Right cardiac atrium (tissue), 5 donors: ENCODE measurements around the gene COL7A1. TPM values are rescaled to one million over a fixed set of nuclear protein-coding genes. Genes with fewer than 3 reads are reported as not detected.

Experiments
- ATAC-seq, 2 donors: fragments of 200-7000 bp; cut with Tn5 transposase; one replicate each; pipeline versions ENCODE4 v1.8.0 to v1.9.1; 2020; ENCODE audit warnings: moderate library complexity in 2 of 2, mild to moderate bottlenecking in 1 of 2
- DNase-seq, 3 donors: peaks; one replicate each; pipeline ENCODE4 v3.0.0-alpha.2; 2020
- H3K27ac ChIP-seq: one replicate; pipeline ENCODE4 v1.5.1; 2013; ENCODE audit warnings: mild to moderate bottlenecking, low read length, control low read depth, moderate library complexity
- H3K27me3 ChIP-seq: one replicate; pipeline ENCODE4 v1.6.1; 2013; ENCODE audit not compliant: control insufficient read depth, insufficient read depth
- H3K4me1 ChIP-seq: one replicate; pipeline ENCODE4 v1.6.1; 2013; ENCODE audit warnings: low read length; ENCODE audit not compliant: control insufficient read depth, insufficient read depth
- H3K4me3 ChIP-seq: one replicate; pipeline ENCODE4 v1.5.1; 2013; ENCODE audit warnings: low read length, control low read depth
- H3K9me3 ChIP-seq: one replicate; pipeline ENCODE4 v1.6.1; 2013; ENCODE audit warnings: low read length; ENCODE audit not compliant: control insufficient read depth
- WGBS: extraction: QIAGEN DNeasy Blood & Tissue Kit; methylation state at CpG from one replicate; pipeline ENCODE4 v1.1.7; 2013; 5-methylcytosine and 5-hydroxymethylcytosine counted together
- intact Hi-C, 4 donors: fragments of 100-400 bp; cut with DNase I; formaldehyde crosslinking; loops; one replicate each; pipeline versions ENCODE4 v1.11.0 to v1.14.0; 2022 to 2023
- polyA plus RNA-seq: library from polyadenylated mRNA; stranded (reverse); fragments of 200-250 nt; gene quantifications from one replicate; pipeline ENCODE4 v1.2.3, GENCODE V29; 2013
- total RNA-seq, 4 donors: library from RNA; stranded (reverse); fragmentation: NEBNext Ultra II Directional; extraction: Animal tissue kit (Norgen Biotek cat#: 25700); gene quantifications; one replicate each; pipeline ENCODE4 v1.2.1, GENCODE V29; 2021
- donor health status: healthy with polysubstance abuse.
- donor health status: DM: no; HTN: yes; CAD: no.
- donor health status: DM: no; HTN: no; CAD: no.
- donor health status: DM: no; HTN: yes; CAD: no; lungs with severe emphysema.
- donor health status: DM: yes; HTN: yes; CAD: no.

Gene COL7A1
- total and polyA plus RNA-seq, 5 donors: 4.8 to 20.4 (median 9.0) TPM

DNA sequence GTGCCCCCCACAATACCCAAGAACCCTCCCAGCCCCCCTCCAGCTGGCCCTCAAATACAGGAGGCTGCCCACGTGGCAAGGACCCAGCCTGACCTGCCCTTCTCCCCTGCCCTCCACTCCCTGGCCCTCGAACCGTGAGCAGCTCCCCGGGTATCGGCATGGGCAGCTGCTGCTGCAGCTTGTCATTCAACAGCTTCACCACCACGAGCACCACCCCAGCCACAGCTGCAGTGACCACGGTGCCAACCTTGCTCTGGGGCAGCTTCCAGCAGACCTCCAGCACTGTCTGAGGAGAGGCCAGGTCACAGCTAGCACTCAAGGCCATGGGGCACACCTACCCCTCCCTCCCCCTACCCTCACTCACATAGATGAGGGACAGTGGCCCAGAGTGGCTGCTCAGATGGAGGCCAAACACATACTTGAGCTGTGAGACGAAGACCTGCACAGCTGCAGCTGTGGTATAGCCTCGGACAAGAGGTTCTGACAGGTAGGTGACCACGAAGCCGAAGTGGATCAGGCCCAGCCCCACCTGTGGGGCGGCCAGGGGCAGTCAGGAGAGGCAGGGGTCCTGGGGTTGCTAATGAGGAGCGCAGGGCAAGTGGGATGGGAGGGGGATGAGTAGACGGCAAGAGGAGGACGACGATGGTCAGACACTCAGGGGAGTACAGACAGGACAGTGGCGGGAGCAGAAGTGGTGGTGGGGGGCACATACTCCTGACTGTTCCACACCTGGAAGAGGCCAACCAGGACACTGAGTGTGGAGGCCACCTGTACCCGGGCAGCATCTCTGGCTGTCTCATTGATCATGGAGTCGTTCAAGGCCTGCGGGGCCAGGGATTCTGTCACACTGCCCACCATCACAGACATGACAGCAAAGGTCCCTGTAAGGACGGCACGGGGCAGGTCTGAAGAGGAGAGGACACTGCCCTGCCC is 36.7 kb upstream of the COL7A1 start:
- DNase-seq (no peak), ATAC-seq (no peak)
- 89% methylated on average over 22 of the region's 22 CpGs for WGBS
- intact Hi-C loops: no loop called here
- H3K9me3 ChIP-seq: no peaks in the 10 kb centered on the region
- no peaks in the 10 kb centered on the region for H3K4me1 ChIP-seq
- H3K27ac ChIP-seq: no peak overlapping the region
- H3K4me3 ChIP-seq: no peak overlapping the region
- H3K27me3 ChIP-seq: no peaks in the 10 kb centered on the region

DNA sequence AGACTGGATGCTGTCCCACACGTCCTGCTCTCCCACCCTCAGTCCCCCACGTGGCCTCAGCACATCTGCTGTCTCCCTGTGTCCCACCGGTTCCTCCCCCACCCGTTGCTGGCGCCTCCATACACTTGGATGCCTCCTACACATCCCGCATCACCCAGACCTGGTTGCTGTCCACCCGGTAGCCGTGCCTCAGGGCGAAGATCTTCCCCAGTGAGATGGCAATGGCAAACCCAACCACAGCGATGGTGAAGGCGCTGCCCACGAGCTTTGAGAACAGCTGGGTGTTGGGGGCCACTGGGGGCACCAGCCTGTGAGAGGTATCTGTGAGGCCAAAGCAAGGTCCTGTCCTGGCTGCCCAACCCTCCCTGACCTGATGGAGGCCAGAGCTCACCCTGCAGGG is 35.7 kb upstream of the COL7A1 start:
- no peaks in the 10 kb centered on the region for H3K9me3 ChIP-seq
- ATAC-seq (no peak), DNase-seq (no peak)
- H3K27me3 ChIP-seq: no peaks in the 10 kb centered on the region
- 85% methylated on average over 12 of the region's 12 CpGs for WGBS
- no peaks in the 10 kb centered on the region for H3K4me1 ChIP-seq
- H3K4me3 ChIP-seq: no peak overlapping the region
- H3K27ac ChIP-seq: no peak overlapping the region
- intact Hi-C loops: no loop called here

DNA sequence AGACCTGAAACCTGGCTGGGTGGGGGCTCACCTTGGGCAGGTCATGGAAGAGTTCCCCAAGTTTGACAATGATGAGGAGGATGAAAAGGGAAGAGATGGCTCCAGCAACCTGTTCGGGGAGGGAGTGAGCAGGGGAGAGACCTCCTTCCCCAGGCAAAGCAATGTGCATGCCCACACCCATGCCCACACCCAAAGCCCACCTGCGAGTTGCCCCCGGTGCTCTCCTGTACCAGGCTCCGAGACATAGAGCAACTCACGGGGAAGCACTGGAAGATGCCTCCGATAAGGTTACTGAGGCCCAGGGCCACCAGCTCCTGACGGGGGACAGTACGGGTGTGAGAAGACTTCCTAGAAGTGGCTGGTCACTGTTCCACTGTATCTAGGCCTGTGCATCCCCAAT is 35.3 kb upstream of the COL7A1 start:
- no peaks in the 10 kb centered on the region for H3K4me1 ChIP-seq

DNA sequence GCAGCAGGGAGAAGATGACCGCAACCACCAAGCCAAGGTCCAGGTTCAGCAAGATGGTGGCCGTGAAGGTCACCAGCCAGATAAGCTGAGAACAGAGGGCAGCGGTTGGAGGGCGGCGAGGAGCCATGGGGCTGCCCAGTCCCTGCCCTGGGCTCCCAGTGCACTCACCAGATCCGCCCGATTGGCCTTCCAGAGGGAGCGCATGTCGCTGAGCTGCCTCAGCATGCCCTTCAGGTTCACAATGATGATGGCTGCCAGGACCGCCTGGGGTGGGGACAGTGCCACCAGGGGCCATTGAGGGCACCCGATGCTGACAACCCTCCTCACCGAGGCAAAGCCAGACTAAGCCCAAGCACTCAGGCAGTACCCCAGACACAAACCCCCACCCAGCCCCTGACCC is 34.8 kb upstream of the COL7A1 start:
- DNase-seq: no peak
- intact Hi-C loops: no loop called here
- 97% methylated on average over 12 of the region's 12 CpGs for whole genome bisulfite sequencing

More for the DNA sequence above, 35.3 kb upstream of the COL7A1 start:
- no peak overlapping the region for H3K27ac ChIP-seq
- WGBS: 94% methylated on average over 8 of the region's 8 CpGs
- H3K4me3 ChIP-seq: no peak overlapping the region
- H3K27me3 ChIP-seq: no peaks in the 10 kb centered on the region
- ATAC-seq (no peak), DNase-seq (no peak)
- intact Hi-C loops: no loop called here
- H3K9me3 ChIP-seq: no peaks in the 10 kb centered on the region

DNA sequence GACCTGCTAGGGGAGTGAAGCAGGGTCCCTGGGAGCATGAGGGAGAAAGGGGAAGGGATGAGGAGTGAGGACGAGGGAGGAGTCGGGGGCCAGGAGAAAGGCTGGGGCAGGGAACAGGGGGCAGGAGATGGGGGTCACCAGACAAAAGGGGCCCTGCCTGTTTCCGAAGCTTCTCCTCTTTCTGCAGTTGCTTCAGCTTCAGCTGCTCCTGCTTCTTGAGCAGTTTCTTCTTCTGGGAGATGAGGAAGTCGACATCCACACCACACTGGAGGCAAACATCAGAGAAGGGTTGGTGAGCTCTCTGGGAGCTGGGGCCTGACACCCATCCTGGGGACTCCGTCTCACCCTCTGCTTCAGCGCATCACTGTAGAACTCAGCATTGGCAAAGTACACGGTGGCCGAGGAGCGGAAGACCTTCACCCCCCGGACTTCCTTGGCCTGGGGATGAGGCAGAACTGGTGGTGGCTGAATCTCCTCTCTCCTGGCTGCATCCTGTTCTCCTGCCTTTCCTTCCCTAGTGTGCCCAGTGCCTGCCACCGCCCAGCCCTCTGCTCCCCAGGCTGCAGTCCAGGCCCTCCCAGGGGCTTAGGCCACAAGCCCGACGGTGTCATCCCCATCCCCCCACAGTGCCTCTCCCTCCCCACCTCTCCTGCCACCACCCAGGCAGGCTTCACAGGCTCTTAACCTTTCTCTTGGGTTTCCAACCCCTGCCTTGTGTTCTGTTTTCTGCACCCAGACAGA is 33.3 kb upstream of the COL7A1 start:
- no peak for ATAC-seq
- no peaks in the 10 kb centered on the region for H3K9me3 ChIP-seq
- no peaks in the 10 kb centered on the region for H3K4me1 ChIP-seq
- DNase-seq: no peak
- H3K27me3 ChIP-seq: no peaks in the 10 kb centered on the region
- intact Hi-C loops: no loop called here
- WGBS: 83% methylated on average over 13 of the region's 13 CpGs
- no peak overlapping the region for H3K4me3 ChIP-seq
- no peak overlapping the region for H3K27ac ChIP-seq

More for the DNA sequence above, 34.8 kb upstream of the COL7A1 start:
- H3K27me3 ChIP-seq: no peaks in the 10 kb centered on the region
- H3K4me3 ChIP-seq: no peak overlapping the region
- no peaks in the 10 kb centered on the region for H3K4me1 ChIP-seq
- ATAC-seq: no peak
- H3K27ac ChIP-seq: no peak overlapping the region
- no peaks in the 10 kb centered on the region for H3K9me3 ChIP-seq

DNA sequence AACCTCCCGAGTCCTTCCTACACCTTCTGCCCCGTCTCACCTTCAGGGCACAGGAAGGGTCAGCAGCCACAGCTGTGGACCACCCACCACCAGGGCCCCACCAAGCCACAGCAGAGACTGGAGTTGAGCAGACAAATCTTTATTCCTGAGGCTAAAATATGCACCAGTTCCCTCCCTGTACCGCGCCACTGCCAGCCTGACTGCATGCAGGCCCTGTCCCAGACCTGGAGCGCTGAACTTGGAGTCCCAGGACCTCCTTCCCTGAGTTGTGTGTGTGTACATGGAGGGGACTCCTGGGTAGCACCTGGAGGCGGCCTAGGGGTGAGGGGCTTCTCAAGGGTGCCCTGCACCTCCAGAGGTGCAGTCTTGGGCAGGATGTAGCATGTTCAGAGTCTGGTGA is 30.5 kb upstream of the COL7A1 start:
- 90% methylated on average over 6 of the region's 6 CpGs for WGBS
- peak in 1 of 3 donors; percentile 32 for DNase-seq

DNA sequence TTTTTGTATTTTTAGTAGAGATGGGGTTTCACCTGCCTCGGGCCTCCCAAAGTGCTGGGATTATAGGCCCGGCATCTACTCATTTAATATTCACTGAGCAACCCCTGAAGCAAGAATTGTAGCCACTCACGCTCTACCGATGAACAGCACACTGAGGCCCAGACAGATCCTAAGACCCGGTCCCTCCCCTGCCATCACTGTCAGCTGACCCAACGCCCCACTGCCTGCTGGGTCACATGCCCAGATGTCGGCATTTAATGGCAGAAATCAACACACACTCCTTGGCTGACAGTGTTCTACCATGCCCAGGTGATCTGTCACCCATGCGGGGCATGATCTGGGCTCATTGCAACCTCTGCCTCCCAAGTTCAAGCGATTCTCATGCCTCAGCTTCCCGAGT is 29.6 kb upstream of the COL7A1 start:
- Histone ChIP-seq H3K9me3 (no peaks in the 10 kb centered on the region), H3K27ac (no peak overlapping the region), H3K27me3 (no peaks in the 10 kb centered on the region), H3K4me3 (no peak overlapping the region), H3K4me1 (no peaks in the 10 kb centered on the region)
- WGBS: 91% methylated on average over 10 of the region's 10 CpGs
- intact Hi-C loops: no loop called here
- ATAC-seq (no peak), DNase-seq (peak in 1 of 3 donors; percentile 11)

More for the DNA sequence above, 30.5 kb upstream of the COL7A1 start:
- H3K9me3 ChIP-seq: no peaks in the 10 kb centered on the region
- H3K27ac ChIP-seq: no peak overlapping the region
- no peak for ATAC-seq
- intact Hi-C loops: no loop called here
- H3K27me3 ChIP-seq: no peaks in the 10 kb centered on the region
- no peak overlapping the region for H3K4me3 ChIP-seq
- no peaks in the 10 kb centered on the region for H3K4me1 ChIP-seq

DNA sequence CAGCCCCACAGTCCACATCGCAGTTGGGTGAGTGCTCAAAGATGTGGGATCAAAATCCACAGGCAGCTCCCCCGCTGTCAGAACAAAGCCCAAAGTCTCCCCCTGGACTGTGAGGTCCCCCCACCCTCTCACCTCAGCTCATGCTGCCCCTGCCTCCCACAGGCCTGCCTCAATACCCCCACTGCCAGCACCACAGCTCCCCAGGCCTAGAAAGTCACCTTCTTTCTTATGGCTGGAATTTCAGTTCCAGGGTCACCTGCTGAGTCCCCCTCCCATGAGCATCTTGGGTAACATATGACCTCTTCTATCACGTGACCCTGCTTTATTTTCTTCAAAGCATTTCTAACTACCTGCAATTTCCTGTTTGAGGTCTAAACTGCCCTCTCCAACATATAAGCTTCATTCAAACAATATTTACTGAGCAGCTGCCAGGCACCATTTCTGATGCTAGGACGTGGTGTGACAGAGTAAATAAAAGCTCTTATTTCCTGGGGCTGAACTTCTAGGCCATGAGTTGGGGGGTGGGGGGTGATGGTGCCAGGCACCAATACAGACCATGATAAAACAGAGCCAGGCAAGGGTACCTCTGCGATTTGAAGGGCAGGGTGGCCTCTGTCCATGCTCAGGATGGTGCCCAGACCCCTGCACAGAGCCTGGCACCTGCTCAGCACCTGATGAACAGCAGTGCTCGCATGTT is 28.9 kb upstream of the COL7A1 start:
- intact Hi-C loops: no loop called here
- DNase-seq (peak in 1 of 3 donors; percentile 16), ATAC-seq (no peak)
- 75% methylated on average over 6 of the region's 6 CpGs for WGBS
- H3K4me1 ChIP-seq: no peaks in the 10 kb centered on the region
- H3K4me3 ChIP-seq: no peak overlapping the region
- H3K27me3 ChIP-seq: no peaks in the 10 kb centered on the region
- H3K27ac ChIP-seq: no peak overlapping the region
- H3K9me3 ChIP-seq: no peaks in the 10 kb centered on the region

DNA sequence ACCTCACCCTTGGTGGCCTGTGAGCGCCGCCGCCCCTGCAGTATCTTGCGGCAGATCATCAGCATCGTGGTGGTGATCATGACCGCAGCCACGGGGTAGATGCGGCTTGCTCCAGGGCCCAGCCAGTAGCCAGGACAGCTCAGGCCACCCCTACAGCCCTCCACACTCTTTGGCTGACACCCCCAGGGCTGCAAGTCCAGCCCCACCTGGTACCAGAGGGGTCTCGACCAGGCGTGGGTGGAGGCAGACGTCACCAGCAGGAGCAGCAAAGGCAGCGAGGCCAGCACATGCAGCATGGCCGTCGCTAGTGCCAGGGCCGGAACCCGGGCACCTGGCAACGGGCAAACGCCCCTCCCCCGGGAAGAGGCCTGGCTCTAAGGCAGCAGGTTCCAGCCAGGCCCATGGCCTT is 26.3 kb upstream of the COL7A1 start, which contains the start of gene TMEM89:
TMEM89 (minus strand) TSS at position 309 of the 409 bp plus-strand sequence; CDS start at position 296, 13 bp downstream.
- 92% methylated on average over 19 of the region's 19 CpGs for WGBS

DNA sequence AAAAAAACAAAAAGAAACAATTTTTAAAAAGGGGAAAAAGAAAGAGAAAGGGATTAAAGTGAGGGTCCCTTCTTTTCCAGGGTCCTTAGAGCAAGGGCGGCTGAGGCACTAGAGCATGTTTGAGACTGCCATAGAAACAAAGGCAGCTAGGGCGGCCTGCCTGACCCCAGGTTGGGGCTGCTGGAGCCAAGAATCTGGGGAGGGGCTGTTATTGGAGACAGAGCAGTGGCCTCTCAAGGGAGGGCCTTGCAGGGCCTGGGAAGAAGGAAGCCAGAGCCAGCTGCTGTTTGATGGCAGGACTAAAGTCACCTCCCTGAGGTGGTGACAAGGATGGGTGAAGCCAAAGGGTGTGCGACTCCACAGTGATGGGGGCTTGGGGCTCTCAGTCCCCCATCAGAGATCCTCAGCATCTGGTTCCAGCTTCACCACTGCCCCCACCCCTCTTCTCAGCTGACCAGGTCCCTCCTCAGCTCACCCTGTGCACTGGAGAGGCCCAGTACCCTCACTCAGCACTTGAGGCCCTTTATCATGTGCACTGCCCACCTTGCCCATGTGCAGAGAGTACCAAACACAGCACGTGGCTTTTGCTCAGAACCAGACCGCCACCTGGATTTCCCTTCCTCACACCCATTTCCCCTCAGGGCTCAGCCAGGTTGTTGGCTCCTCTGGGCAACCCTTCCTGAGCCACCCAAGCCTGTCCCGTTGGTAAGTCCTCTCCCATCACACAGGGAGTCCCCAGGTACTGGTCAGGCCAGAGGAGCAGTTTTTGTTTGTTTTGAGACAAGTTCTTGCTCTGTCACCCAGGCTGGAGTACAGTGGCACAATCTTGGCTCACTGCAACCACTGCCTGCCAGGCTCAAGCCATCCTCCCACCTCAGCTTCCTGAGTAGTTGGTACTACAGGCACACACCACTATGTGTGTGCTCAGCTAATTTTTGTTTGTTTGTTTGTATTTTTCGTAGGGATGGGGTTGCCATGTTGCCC is 24.7 kb upstream of the COL7A1 start:
- WGBS: 83% methylated on average over 7 of the region's 7 CpGs
- no peaks in the 10 kb centered on the region for H3K4me1 ChIP-seq
- DNase-seq: peak in 1 of 3 donors; percentile 30
- intact Hi-C loops: no loop called here
- no peak overlapping the region for H3K27ac ChIP-seq
- no peaks in the 10 kb centered on the region for H3K27me3 ChIP-seq
- ATAC-seq: no peak
- peaks cover 2% of the 10 kb centered on the region for H3K9me3 ChIP-seq
- no peak overlapping the region for H3K4me3 ChIP-seq

More for the DNA sequence above, 26.3 kb upstream of the COL7A1 start, which contains the start of gene TMEM89:
- intact Hi-C loops: no loop called here
- no peak within 1 kb of the TSS for H3K4me3 ChIP-seq
- DNase-seq (peak in 1 of 3 donors; percentile 60), ATAC-seq (no peak)
- H3K4me1 ChIP-seq: no peaks in the 10 kb centered on the region
- no peaks in the 10 kb centered on the region for H3K27me3 ChIP-seq
- no peak within 1 kb of the TSS for H3K27ac ChIP-seq
- peaks cover 2% of the 10 kb centered on the region for H3K9me3 ChIP-seq
